Cerebellar cortex (tissue), 1 donor: Measurements from ENCODE around the gene PTGER1.
"Not testable (repeated sequence)": the region's sequence is repeated elsewhere in the genome, so short reads cannot be mapped to it uniquely, and the experiment has no call there.

Source experiments
- DNase-seq: peaks from one replicate; pipeline ENCODE4 v3.0.0-alpha.2; 2015; ENCODE audit warnings: low spot score

The PTGER1 gene

GRCh38 chr19:14473978-14474578 lies 1.1 kb downstream of the PTGER1 start:
- DNase-seq, result no peak

GRCh38 chr19:14473073-14473977 lies 1.8 kb downstream of the PTGER1 start:
- DNase-seq, result no peak

- peak; percentile 49 for DNase-seq
These were observed 2.8 kb downstream of the PTGER1 start for GRCh38 chr19:14472202-14472938.

GRCh38 chr19:14471436-14472187 lies 3.5 kb downstream of the PTGER1 start:
- DNase-seq, result no peak

GRCh38 chr19:14470031-14470876 lies 4.9 kb downstream of the PTGER1 start:
- no peak for DNase-seq

- DNase-seq, result peak; percentile 48
These were observed 7.3 kb downstream of the PTGER1 start for GRCh38 chr19:14467816-14468215.

- DNase-seq, result no peak
These were observed 7.8 kb downstream of the PTGER1 start for GRCh38 chr19:14467391-14467790.

- no peak for DNase-seq
These were observed 11.4 kb downstream of the PTGER1 start for GRCh38 chr19:14463747-14464146.

GRCh38 chr19:14462401-14462800 lies 12.8 kb downstream of the PTGER1 start:
- not testable (repeated sequence) for DNase-seq

- no peak for DNase-seq
These were observed 14.2 kb downstream of the PTGER1 start for GRCh38 chr19:14460935-14461334.

GRCh38 chr19:14459703-14460102 lies 15.5 kb downstream of the PTGER1 start:
- DNase-seq, result no peak

- not testable (repeated sequence) for DNase-seq
These were observed 22.9 kb downstream of the PTGER1 start for GRCh38 chr19:14452303-14452702.

GRCh38 chr19:14450876-14451275 lies 24.3 kb downstream of the PTGER1 start:
- DNase-seq, result no peak

GRCh38 chr19:14450168-14450874 lies 24.8 kb downstream of the PTGER1 start:
- DNase-seq, result peak; percentile 71

- DNase-seq, result no peak
These were observed 25.8 kb downstream of the PTGER1 start for GRCh38 chr19:14449321-14449720.

- DNase-seq, result no peak
These were observed 28.7 kb downstream of the PTGER1 start for GRCh38 chr19:14446336-14447036.

- no peak for DNase-seq
These were observed 31.4 kb downstream of the PTGER1 start for GRCh38 chr19:14443632-14444216.

GRCh38 chr19:14442891-14443631 lies 32.1 kb downstream of the PTGER1 start:
- DNase-seq, result no peak
